Measurements from ENCODE around the gene GPC6.
"Not testable (repeated sequence)": the region's sequence is repeated elsewhere in the genome, so short reads cannot be mapped to it uniquely, and the experiment has no call there.

The GPC6 gene

DNA sequence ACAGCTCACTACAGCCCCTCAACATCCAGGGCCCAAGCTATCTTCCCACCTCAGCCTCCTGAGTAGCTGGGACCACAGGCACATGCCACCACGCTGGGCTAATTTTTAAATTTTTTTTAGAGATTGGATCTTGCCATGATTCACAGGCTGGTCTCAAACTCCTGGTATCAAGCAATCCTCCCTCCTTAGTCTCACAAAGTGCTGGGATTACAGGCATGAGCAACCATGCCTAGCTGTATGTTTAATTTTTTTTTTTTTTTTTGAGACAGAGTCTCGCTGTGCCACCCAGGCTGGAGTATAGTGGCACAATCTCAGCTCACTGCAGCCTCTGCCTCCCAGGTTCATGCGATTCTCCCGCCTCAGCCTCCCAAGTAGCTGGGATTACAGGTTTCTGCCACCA, 983.3 kb downstream of the GPC6 start:
- DNase-seq (ENCODE audit: low spot score) = not testable (repeated sequence)

- no peak for DNase-seq (ENCODE audit: low spot score)
These were observed 984.2 kb downstream of the GPC6 start for GRCh38 chr13:94210816-94211215.

- no peak for DNase-seq (ENCODE audit: low spot score)
These were observed 985.6 kb downstream of the GPC6 start for GRCh38 chr13:94212196-94212595.

DNA sequence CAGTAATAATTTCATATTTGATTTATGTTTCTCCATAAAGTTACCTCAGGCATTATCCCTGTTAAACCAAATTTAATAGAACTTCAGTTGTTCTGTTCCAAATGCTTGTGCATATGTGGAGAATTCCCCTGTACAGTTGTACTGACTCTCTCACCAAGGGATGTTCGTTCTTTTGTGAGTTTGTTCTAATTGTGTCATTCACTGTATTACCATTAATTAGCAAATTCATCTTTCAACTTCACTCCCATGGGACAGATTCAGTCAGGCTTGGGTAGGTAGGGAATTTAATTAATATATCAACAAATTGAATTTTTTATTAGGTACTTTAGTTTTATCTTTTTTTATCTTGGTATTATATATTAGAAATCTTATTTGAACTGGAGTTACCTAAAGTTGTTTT, 987.5 kb downstream of the GPC6 start:
- DNase-seq (ENCODE audit: low spot score) = no peak

DNA sequence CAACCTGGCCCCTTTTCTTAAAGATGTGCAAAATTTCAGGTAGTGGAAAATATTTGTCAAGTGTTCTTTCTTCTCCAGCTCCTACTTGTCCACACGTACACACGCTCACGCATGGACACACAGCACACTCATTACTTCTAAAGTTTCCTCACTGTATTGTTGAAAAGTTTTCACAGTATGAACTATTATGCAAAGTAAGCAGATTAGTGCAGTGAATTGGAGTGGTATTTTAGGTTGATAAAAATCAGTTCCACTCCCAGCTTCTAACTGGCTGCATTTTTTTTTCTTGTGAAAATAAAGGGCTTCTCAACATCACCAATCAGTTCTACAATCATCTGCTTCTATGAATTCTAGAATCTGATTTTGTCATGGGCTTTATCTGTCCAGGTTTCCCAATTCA, 988.4 kb downstream of the GPC6 start:
- no peak for DNase-seq (ENCODE audit: low spot score)

DNA sequence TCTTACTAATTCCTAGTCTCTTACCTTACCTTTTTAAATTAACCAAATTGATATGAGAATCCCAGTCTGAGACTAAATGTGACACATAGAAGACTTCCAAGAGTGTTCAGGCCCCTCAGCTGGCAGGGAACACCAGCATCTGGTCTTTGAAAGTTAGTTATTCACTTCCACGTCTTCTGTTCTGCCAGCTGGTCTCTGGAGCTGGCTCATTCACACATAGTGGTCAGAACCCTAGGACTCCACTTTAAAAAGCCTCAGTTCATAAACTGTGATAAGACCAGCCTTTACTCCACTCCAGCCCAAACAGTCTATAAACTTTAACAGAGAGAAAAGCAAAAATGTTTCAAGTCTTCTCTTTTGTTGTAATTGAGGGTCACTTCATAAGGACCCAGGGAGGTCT, 989.9 kb downstream of the GPC6 start:
- DNase-seq (ENCODE audit: low spot score) = no peak

DNA sequence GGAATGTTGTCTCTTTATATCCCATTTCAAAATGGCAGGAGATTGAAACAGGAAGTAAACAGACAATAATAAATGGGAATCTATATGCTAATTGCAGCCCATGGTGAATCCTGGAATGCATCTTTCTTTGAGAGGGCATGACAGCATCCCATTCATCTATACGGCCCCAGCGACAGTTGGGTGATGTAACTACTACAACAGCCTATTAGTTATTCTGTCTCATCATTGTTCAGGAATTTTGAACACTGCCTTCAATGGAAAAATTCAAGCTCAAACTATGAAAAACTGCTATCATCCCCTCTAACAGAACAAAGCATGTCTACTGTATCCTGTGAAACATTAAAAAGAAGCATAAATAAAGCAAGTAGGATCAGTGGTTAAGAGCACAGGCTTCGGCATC, 990.8 kb downstream of the GPC6 start:
- no peak for DNase-seq (ENCODE audit: low spot score)

- no peak for DNase-seq (ENCODE audit: low spot score)
These were observed 991.9 kb downstream of the GPC6 start for GRCh38 chr13:94218537-94218936.

GRCh38 chr13:94218951-94219350, 992.3 kb downstream of the GPC6 start:
- no peak for DNase-seq (ENCODE audit: low spot score)

- no peak for DNase-seq (ENCODE audit: low spot score)
These were observed 998.1 kb downstream of the GPC6 start for GRCh38 chr13:94224670-94225069.

GRCh38 chr13:94227255-94227879, 1000.8 kb downstream of the GPC6 start:
- no peak for DNase-seq (ENCODE audit: low spot score)

DNA sequence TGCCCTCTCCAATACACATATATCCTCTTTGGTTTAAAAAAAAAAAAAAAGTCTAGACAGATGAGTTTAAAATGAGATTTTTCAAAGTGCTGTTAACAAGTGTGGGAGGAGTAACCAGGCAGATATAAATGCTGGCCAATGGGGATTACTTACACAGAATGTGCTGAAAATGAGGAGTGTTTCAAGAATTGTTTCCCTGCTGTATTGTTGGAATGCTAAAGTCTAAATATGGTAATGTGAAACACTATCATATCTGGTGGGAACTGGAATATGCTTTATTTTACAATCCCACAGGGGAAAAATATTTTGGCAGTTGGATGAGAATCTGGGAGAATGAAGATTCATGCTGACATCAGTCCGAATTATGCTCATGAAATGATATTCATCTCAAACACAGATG, 1002.2 kb downstream of the GPC6 start:
- DNase-seq (ENCODE audit: low spot score) = no peak

DNA sequence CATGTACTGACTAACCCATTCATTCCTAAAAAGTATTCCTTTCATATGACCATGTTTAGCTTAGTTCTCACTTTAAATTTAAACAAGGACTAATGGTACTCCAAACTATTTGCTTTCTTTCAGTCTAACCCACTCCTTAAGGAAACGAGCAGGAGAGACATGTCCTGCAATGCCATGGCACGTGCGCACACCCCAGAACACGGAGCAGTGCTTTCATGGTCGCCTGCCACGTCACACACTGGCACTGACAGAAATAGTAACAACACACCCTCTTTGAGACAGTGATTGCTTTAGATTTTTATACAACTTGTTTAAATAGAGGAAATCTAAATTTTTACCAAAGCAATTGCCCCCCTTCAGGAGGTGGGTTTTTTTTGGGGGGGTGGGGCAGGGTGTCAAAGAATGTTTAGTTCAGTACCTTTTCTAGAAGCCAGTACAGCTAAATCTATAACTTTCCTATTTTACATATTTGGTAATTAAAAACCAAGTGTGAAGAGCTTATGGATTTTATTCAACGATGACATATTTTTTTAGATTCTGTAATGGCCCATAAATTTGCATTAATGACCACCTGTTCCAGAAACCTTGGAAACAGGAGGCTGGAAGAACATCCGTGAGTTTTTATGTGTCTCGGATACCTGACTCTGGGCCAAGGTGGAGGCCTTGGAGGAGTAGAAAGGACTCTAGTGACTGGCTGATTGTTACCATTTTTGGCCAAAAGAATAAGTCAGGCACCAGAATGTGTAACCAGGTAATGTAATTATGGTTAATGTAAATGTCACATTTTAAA, 1005.7 kb downstream of the GPC6 start:
- DNase-seq (ENCODE audit: low spot score) = no peak

GRCh38 chr13:94232956-94233355, 1006.3 kb downstream of the GPC6 start:
- no peak for DNase-seq (ENCODE audit: low spot score)

DNA sequence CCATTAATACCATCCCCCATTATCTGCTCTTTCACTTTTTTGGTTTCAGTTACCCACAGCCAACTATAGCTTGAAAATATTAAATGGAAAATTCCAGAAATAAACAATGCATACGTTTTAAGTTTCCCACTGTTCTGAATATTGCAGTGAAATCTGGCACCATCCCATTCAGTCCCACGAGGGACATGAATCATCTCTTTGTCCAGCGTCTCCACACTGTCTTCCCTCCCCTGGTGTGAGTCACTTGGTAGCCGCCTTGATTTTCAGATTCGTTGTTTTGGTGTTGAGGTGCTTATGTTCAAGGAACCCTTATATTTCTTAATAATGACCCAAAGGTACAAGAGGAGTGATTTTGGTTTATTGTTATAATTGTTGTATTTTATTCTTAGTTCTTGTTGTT, 1006.8 kb downstream of the GPC6 start:
- DNase-seq (ENCODE audit: low spot score) = peak; percentile 89

DNA sequence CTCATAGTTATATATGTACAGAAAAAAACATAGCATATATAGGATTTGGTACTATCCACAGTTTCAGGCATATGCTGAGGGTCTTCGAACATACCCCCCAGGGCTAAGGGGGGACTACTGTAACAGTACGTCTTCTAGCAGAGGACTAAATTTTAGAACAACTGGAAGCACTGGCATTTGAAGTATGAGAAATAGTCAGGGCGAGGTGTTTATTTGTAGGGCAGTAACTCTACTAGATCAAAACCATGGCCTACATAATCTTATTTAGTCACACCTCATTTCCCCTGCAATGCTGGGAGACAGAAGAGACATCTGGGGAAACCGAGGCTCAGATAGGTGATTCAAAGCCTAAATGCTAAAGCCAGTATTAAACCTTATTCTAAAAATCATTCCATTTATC, 1007.2 kb downstream of the GPC6 start:
- no peak for DNase-seq (ENCODE audit: low spot score)

DNA sequence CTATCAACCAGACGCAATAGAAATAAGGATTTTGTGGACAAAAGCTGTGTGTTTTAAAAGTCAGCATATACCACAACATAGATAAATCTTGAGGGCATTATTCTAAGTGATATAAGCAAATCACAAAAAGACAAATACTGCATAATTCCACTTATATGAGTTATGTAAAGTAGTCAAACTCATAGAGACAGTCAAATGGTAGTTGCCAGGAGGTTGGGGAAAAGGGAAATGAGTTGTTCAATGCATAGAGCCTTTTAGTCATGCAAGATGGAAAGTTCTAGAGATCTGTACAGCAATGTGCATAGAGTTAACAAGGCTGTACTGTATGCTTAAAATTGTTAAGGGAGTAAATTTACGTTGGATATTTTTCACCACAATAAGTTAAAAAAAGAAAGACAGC, 1008.1 kb downstream of the GPC6 start:
- peak; percentile 51 for DNase-seq (ENCODE audit: low spot score)

- DNase-seq (ENCODE audit: low spot score) = no peak
These were observed 1009.5 kb downstream of the GPC6 start for GRCh38 chr13:94236132-94236531.

GRCh38 chr13:94236872-94237271, 1010.3 kb downstream of the GPC6 start:
- DNase-seq (ENCODE audit: low spot score) = no peak

DNA sequence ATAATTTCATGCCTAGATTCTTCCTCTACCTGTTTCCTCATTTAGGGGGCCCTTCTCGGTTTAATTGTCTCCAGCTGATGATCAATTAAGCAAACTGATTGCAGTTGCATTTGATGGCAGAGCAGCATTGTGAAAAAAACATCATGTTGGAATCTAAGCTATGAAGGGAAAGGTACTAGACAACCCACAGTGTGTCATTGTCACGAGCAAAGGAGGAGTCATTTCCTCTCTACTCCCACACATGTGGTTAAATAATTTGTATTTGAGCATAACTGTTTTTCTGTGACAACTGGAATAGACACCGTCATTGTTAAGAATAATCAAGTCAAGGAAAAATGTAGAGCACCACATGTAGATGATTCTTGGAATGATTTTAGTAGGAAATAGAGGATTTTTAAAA, 1012.5 kb downstream of the GPC6 start:
- DNase-seq (ENCODE audit: low spot score) = peak; percentile 83

- DNase-seq (ENCODE audit: low spot score) = no peak
These were observed 1015.9 kb downstream of the GPC6 start for GRCh38 chr13:94242554-94242953.

- DNase-seq (ENCODE audit: low spot score) = no peak
These were observed 1016.9 kb downstream of the GPC6 start for GRCh38 chr13:94243551-94243950.

DNA sequence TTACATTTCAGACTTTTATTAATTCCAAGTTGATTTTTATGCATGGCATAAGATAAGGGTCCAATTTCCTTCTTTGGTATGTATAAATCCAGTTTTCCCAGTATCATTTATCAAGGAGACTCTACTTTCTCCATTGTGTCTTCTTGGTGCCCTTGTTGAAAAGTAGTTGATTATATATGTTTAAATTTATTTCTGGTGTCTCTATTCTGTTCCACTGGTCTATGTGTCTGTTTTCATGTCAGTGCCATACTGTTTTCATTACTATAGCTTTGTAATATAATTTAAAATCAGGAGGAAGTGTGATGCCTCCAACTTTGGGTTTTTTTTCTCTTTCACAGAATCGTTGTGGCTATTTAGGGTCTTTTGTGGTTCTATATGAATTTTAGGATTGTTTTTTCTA, 1019.9 kb downstream of the GPC6 start:
- no peak for DNase-seq (ENCODE audit: low spot score)

DNA sequence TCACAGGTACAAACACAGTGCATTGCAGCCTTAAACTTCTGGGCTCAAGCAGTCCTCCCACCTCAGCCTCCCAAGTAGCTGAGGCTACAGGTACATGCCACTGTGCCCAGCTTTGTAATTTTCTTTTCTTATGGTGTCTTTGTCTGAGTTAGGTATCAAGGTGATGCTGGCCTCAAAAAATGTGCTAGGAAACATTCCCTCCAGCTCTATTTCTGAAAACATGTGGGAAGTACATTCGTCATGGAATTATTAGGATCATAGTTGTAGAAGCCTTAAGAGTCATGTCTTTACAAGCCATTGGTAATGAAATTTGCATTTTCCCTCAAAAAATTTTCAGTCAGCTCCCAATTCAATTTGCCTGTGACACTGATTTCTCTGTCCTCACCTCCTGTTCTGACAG, 1021.3 kb downstream of the GPC6 start:
- no peak for DNase-seq (ENCODE audit: low spot score)

Data from kidney capillary endothelial cell (primary cell).